Esophagus (tissue), 2 donors: ENCODE results near the gene TFIP11. TPM values are rescaled to one million over a fixed set of nuclear protein-coding genes. Genes with fewer than 3 reads are reported as not detected.
A peak's percentile ranks its signal among the peaks of the same experiment; 100 is the strongest.

Source experiments
- H3K27ac ChIP-seq, 2 donors: one replicate each; pipeline ENCODE4 v1.5.1; 2013; ENCODE audit warnings: low read depth in 2 of 2, mild to moderate bottlenecking in 2 of 2, inconsistent platforms in 1 of 2, low read length in 1 of 2, moderate library complexity in 1 of 2
- H3K27me3 ChIP-seq, 2 donors: one replicate each; pipeline ENCODE4 v1.6.1; 2013; ENCODE audit warnings: low read length in 2 of 2, control low read depth in 1 of 2, mild to moderate bottlenecking in 1 of 2; ENCODE audit not compliant: insufficient read depth in 2 of 2, control insufficient read depth in 1 of 2
- H3K36me3 ChIP-seq, 2 donors: one replicate each; pipeline ENCODE4 v1.6.1; 2013; ENCODE audit warnings: low read length in 1 of 2; ENCODE audit not compliant: control insufficient read depth in 2 of 2, insufficient read depth in 2 of 2
- H3K4me1 ChIP-seq, 2 donors: one replicate each; pipeline ENCODE4 v1.6.1; 2013; ENCODE audit warnings: low read length in 1 of 2; ENCODE audit not compliant: control insufficient read depth in 2 of 2, insufficient read depth in 2 of 2
- H3K4me3 ChIP-seq, 2 donors: one replicate each; pipeline ENCODE4 v1.5.1; 2013; ENCODE audit warnings: low read length in 2 of 2, mild to moderate bottlenecking in 2 of 2, low read depth in 1 of 2, moderate library complexity in 1 of 2
- H3K9me3 ChIP-seq, 2 donors: one replicate each; pipeline ENCODE4 v1.6.1; 2013; ENCODE audit warnings: mild to moderate bottlenecking in 2 of 2, low read depth in 1 of 2, low read length in 1 of 2, moderate library complexity in 1 of 2; ENCODE audit not compliant: control insufficient read depth in 2 of 2, insufficient read depth in 1 of 2
- WGBS, 2 donors: extraction: QIAGEN DNeasy Blood & Tissue Kit; methylation state at CpG; one replicate each; pipeline ENCODE4 v1.1.7; 2013; 5-methylcytosine and 5-hydroxymethylcytosine counted together
- polyA plus RNA-seq, 2 donors: library from polyadenylated mRNA; stranded (reverse); fragments of 200-250 nt; gene quantifications; one replicate each; pipeline ENCODE4 v1.2.3, GENCODE V29; 2013
- donor health status: healthy with polysubstance abuse.
- donor health status: Bipolar disorder and iron deficiency.

Gene TFIP11
- polyA plus RNA-seq, 2 donors: 19.7 to 21.5 TPM

DNA sequence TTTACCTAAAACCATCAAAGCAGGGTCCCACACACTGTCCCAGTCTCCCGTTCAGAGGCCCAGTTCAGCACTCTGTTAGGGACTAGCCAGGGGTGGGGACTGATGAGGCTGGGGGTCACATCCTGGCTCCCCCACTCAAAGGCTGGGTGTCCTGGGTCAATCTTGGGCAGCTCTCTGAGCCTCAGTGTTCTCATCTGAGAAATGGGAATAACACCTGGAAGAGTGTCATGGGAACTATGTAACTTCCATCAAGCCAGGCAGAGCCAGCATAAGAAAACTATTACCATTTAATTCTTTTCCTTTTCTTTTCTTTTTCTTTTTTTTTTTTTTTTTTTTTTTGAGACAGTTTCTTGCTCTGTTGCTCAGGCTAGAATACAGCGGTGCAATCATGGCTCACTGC, 39.3 kb upstream of the TFIP11 start:
- H3K4me3 ChIP-seq: no peak overlapping the region
- no peaks in the 10 kb centered on the region for H3K27me3 ChIP-seq
- no peaks in the 10 kb centered on the region for H3K9me3 ChIP-seq
- no peaks in the 10 kb centered on the region for H3K36me3 ChIP-seq
- H3K4me1 ChIP-seq: peaks cover 3 to 5% of the 10 kb centered on the region in 2 donors
- H3K27ac ChIP-seq: no peak overlapping the region
- 90 to 97% methylated on average over 2 of the region's 2 CpGs for WGBS, 2 donors

DNA sequence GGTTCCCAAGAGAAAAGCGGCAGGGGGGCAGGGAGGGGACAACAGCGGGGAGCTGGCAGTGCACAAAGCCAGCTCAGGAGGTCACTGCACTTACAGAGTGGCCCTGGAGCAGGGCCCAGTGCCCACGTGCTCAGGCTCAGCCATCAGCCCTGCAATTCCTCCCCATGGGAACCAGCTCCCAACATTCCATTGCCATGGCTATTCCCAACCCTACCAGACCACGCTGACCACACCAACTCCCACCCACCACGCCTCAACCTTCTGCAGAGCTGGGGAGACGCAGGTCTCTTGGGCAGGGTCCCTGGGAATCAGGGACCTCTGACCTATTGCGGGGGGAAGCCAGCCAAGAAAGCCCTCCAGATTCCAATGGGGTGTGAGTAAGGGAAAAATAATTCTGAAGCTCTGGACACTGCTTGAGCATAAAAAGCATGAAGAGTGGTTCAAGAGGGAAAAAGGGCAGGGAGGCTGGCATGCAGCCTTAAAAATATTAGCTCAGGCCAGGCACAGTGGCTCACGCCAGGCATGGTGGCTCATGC, 38.3 kb upstream of the TFIP11 start:
- Histone ChIP-seq H3K4me3 (no peak overlapping the region), H3K9me3 (no peaks in the 10 kb centered on the region), H3K36me3 (no peaks in the 10 kb centered on the region), H3K4me1 (peaks cover 3 to 5% of the 10 kb centered on the region in 2 donors), H3K27me3 (no peaks in the 10 kb centered on the region), H3K27ac (no peak overlapping the region)
- WGBS, 2 donors: 74 to 77% methylated on average over 8 of the region's 8 CpGs

DNA sequence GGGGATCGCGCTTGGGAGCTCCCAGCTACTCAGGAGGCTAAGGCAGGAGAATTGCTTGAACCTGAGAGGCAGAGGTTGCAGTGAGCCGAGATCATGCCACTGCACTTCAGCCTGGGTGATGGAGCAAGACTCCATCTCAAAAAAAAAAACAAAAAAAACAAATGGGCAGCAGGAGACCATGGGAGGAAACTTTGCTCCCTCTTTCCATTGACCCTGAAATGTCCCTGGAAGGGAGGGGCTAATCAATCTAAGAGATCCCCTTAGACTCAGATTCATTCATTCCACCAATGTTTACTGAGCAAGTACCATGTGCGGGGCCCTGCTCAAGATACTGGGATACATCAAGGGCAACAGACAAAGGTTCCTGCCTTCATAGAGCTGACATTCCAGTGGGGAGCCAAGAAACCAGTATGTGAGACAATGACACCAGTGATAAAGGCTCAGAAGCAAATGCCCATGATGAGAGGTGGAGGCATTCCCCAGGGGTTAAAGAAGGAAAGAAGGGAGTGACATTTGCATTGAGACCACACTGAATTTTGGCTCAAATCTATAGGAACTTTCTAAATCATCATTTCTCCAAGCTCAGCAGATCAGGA, 37.7 kb upstream of the TFIP11 start:
- Histone ChIP-seq H3K4me1 (peaks cover 3 to 5% of the 10 kb centered on the region in 2 donors), H3K36me3 (no peaks in the 10 kb centered on the region), H3K4me3 (no peak overlapping the region), H3K27ac (no peak overlapping the region), H3K9me3 (no peaks in the 10 kb centered on the region), H3K27me3 (no peaks in the 10 kb centered on the region)
- 86 to 97% methylated on average over 4 of the region's 4 CpGs for WGBS, 2 donors

DNA sequence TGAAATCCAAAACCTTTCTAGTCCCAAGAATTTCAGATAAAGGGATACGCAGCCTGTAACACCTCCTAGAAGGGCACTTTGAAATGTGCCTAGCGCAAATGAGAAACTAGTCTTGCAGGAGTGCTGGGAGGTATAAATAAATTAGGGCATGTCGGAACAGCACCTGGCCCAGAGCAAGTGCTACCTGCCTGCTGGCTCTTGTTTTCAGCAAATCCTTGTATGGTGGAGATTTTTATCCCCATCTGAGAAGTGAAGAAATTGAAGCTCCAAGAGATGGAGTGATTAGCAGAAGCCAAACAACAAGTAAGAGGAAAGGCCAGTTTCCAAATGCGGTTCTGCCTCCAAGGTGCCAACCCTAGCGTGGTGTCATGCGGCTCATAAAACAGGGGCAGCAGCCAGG, 36.7 kb upstream of the TFIP11 start:
- Histone ChIP-seq H3K4me3 (no peak overlapping the region), H3K27me3 (no peaks in the 10 kb centered on the region), H3K4me1 (peaks cover 3 to 4% of the 10 kb centered on the region in 2 donors), H3K27ac (peak overlapping the region; percentile 72 to 86), H3K9me3 (no peaks in the 10 kb centered on the region), H3K36me3 (peaks cover 0 to 2% of the 10 kb centered on the region in 2 donors)
- 50 to 71% methylated on average over 6 of the region's 6 CpGs for WGBS, 2 donors

DNA sequence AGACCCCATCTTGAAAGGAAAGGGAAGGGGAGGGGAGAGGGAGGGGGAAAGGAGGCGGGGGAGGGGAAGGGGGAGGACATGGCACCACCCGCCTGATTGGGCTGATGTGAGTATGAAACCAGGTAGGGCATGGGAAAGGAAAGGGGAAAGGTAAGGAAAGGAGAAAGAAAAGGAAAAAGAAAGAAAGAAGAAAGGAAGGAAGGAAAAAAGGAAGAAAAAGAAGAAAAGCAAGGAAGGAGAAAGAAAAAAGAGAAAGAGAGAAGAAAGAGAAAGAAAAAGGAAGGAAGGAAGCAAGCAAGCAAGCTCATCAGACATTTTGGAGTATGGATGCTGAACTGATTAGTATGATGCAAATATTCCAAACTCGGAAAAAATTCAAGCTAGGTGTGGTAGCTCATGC, 36.0 kb upstream of the TFIP11 start:
- Histone ChIP-seq H3K9me3 (no peaks in the 10 kb centered on the region), H3K36me3 (peaks cover 0 to 2% of the 10 kb centered on the region in 2 donors), H3K4me3 (no peak overlapping the region), H3K4me1 (peaks cover 3 to 4% of the 10 kb centered on the region in 2 donors), H3K27me3 (no peaks in the 10 kb centered on the region), H3K27ac (peak overlapping the region; percentile 72 to 75)
- WGBS, 2 donors: 78 to 83% methylated on average over 3 of the region's 3 CpGs

DNA sequence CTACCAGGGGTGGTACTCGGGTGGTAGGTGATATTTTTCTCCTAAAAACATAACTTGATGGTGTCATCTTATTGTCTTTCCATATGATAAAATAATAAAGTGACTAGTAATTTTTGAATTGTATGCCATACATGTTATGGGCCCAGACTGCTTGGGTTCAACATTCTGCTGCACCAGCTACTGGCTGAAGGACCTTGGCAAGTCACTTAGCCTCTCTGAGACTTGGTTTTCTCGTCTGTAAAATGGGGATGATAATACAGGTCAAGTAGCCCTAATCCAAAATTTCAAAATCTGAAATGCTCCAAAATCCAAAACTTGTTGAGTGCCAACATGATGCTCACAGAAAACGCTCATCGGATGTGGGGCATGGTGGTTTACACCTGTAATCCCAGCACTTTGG, 35.6 kb upstream of the TFIP11 start:
- Histone ChIP-seq H3K36me3 (peaks cover 0 to 2% of the 10 kb centered on the region in 2 donors), H3K4me3 (no peak overlapping the region), H3K27me3 (no peaks in the 10 kb centered on the region), H3K4me1 (peaks cover 3 to 4% of the 10 kb centered on the region in 2 donors), H3K27ac (no peak overlapping the region), H3K9me3 (no peaks in the 10 kb centered on the region)
- WGBS, 2 donors: 92 to 93% methylated on average over 4 of the region's 4 CpGs

DNA sequence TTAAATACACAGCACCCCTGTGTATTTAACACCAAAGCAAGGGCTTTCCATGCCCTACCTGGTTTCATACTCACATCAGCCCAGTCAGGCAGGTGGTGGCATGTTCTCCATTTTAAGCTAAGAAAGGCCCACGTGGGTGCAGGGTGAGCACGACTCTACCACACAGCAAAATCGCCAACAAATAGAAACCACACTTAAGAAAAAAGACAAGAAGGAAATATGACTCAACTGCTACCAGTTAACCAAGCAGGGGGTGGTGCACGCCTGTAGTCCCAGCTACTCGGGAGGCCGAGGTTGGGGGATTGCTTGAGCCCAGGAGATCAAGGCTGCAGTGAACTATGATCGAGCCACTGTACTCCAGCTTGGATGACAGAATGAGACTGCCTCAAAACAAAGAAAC, 35.2 kb upstream of the TFIP11 start:
- peaks cover 3 to 4% of the 10 kb centered on the region in 2 donors for H3K4me1 ChIP-seq
- H3K36me3 ChIP-seq: peaks cover 3 to 4% of the 10 kb centered on the region in 2 donors
- no peaks in the 10 kb centered on the region for H3K27me3 ChIP-seq
- WGBS, 2 donors: 55 to 60% methylated on average over 7 of the region's 7 CpGs
- no peaks in the 10 kb centered on the region for H3K9me3 ChIP-seq
- H3K27ac ChIP-seq: peak overlapping the region; percentile 8 to 34
- no peak overlapping the region for H3K4me3 ChIP-seq

DNA sequence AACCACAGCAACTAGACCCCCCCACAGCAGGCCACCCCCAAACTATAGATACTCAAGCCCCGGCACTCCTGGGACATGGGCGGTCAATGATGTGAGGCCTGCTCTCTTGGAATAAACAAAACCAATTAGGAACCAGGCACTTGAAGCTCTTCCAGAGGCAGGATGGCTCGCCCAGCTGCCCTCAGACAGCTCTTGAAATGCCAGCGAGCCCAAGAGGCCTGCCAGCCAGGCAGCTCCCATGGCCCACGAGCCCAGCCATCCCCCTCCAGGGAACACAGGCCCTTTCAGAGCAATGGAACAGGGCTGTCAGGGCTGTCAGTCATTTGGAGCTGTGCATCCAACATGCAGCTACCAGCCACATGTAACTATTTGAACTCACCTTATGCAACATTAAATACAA, 34.0 kb upstream of the TFIP11 start:
- no peaks in the 10 kb centered on the region for H3K9me3 ChIP-seq
- 71 to 74% methylated on average over 5 of the region's 5 CpGs for WGBS, 2 donors
- no peaks in the 10 kb centered on the region for H3K27me3 ChIP-seq
- H3K4me1 ChIP-seq: peaks cover 3 to 4% of the 10 kb centered on the region in 2 donors
- H3K36me3 ChIP-seq: peaks cover 3 to 5% of the 10 kb centered on the region in 2 donors
- no peak overlapping the region for H3K27ac ChIP-seq
- H3K4me3 ChIP-seq: no peak overlapping the region

DNA sequence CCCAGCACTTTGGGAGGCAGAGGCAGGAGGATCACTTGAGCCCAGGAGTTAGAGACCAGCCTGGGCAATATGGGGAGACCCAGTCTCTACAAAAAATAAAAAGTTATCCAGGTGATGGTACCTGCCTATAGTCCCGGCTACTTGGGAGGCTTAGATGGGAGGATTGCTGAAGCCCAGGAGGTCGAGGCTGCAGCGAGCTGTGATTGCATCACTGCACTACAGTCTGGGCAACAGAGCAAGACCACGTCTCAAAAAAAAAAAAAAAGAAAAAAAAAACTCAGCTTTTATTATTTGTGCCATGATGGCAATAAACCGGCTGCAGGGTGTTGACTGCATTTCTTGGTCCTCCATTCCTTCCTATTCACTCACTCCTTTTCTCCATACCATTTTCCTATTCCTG, 33.6 kb upstream of the TFIP11 start:
- Histone ChIP-seq H3K9me3 (no peaks in the 10 kb centered on the region), H3K4me3 (no peak overlapping the region), H3K27ac (no peak overlapping the region), H3K4me1 (peaks cover 3 to 4% of the 10 kb centered on the region in 2 donors), H3K36me3 (peaks cover 3 to 9% of the 10 kb centered on the region in 2 donors), H3K27me3 (no peaks in the 10 kb centered on the region)
- WGBS, 2 donors: 77 to 90% methylated on average over 5 of the region's 5 CpGs

DNA sequence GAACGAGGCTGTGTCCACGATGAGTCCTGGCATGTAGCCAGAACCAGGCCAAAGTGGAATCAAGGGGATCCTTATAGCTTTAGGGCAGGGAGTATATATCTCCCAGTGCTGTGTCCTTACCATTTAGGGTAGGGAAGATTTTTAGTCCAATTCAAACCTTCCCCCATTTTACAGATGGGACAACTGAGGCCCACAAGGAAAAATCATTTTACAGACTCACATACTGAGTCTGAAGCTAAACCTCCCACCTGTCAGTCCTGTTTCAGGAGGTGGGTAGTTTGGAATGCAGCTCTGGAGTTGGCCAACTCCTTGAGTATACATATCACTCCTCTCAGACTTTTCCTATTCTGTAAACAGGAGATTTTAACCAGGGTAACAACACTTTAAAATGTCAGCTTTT, 33.1 kb upstream of the TFIP11 start:
- Histone ChIP-seq H3K4me1 (peaks cover under 1 to 4% of the 10 kb centered on the region in 2 donors), H3K27me3 (no peaks in the 10 kb centered on the region), H3K4me3 (no peak overlapping the region), H3K9me3 (no peaks in the 10 kb centered on the region), H3K36me3 (peaks cover 3 to 12% of the 10 kb centered on the region in 2 donors), H3K27ac (no peak overlapping the region)
- 62 to 68% methylated on average over 2 of the region's 2 CpGs for WGBS, 2 donors
